ENCODE measurements around the gene TARDBP.
"Not testable (repeated sequence)": the region's sequence is repeated elsewhere in the genome, so short reads cannot be mapped to it uniquely, and the experiment has no call there.

TARDBP gene

GRCh38 chr1:10996100-10996499, 16.4 kb upstream of the TARDBP start:
- DNase-seq, result no peak

- no peak for DNase-seq
Observed at GRCh38 chr1:11000526-11000925, 11.9 kb upstream of the TARDBP start.

- DNase-seq, result no peak
Observed at GRCh38 chr1:11013160-11013531, 692 bp downstream of the TARDBP start.

- not testable (repeated sequence) for DNase-seq
Observed at GRCh38 chr1:11019358-11019757, 6.9 kb downstream of the TARDBP start.

- no peak for DNase-seq
Observed at GRCh38 chr1:11019971-11020370, 7.5 kb downstream of the TARDBP start.

- no peak for DNase-seq
Observed at GRCh38 chr1:11023201-11023600, 10.7 kb downstream of the TARDBP start.

- no peak for DNase-seq
Observed at GRCh38 chr1:11024154-11024873, 11.9 kb downstream of the TARDBP start.

- no peak for DNase-seq
Observed at GRCh38 chr1:11024874-11025203, 12.4 kb downstream of the TARDBP start.

- no peak for DNase-seq
Observed at GRCh38 chr1:11025618-11026017, 13.2 kb downstream of the TARDBP start.

GRCh38 chr1:11026052-11026451, 13.6 kb downstream of the TARDBP start:
- DNase-seq, result no peak

GRCh38 chr1:11026903-11027302, 14.4 kb downstream of the TARDBP start:
- no peak for DNase-seq

- no peak for DNase-seq
Observed at GRCh38 chr1:11027316-11027715, 14.9 kb downstream of the TARDBP start.

- DNase-seq, result no peak
Observed at GRCh38 chr1:11028018-11028417, 15.6 kb downstream of the TARDBP start.

GRCh38 chr1:11030865-11031264, 18.4 kb downstream of the TARDBP start:
- no peak for DNase-seq

- DNase-seq, result no peak
Observed at GRCh38 chr1:11031624-11032262, 19.3 kb downstream of the TARDBP start.

- DNase-seq, result not testable (repeated sequence)
Observed at GRCh38 chr1:11037019-11037739, 24.7 kb downstream of the TARDBP start.

GRCh38 chr1:11037740-11038182, 25.3 kb downstream of the TARDBP start:
- DNase-seq, result peak; percentile 82

GRCh38 chr1:11039351-11040104, 27.1 kb downstream of the TARDBP start:
- DNase-seq, result no peak

- DNase-seq, result not testable (repeated sequence)
Observed at GRCh38 chr1:11040105-11040429, 27.6 kb downstream of the TARDBP start.

- no peak for DNase-seq
Observed at GRCh38 chr1:11041048-11041447, 28.6 kb downstream of the TARDBP start.

- no peak for DNase-seq
Observed at GRCh38 chr1:11042065-11042464, 29.6 kb downstream of the TARDBP start.

GRCh38 chr1:11042995-11043874, 30.8 kb downstream of the TARDBP start:
- no peak for DNase-seq

Data from NCI-H1694 (cell line).